Fibroblast of villous mesenchyme (primary cell): Measurements from ENCODE around the gene SCN1B. TPM values are rescaled to one million over a fixed set of nuclear protein-coding genes. Genes with fewer than 3 reads are reported as not detected.

Source experiments
- DNase-seq: peaks from one replicate; pipeline ENCODE4 v3.0.0-alpha.2; 2010; ENCODE audit warnings: low read depth
- H3K4me3 ChIP-seq: 2 replicates; pipeline ENCODE4 v1.5.1; 2011; ENCODE audit warnings: low read depth, mild to moderate bottlenecking, low read length
- CTCF ChIP-seq: IDR thresholded peaks from 2 replicates; pipeline ENCODE4 v1.5.1; 2012; ENCODE audit warnings: low read depth, mild to moderate bottlenecking, low read length; ENCODE audit not compliant: insufficient read depth
- total RNA-seq: library from RNA; depleted of rRNA; stranded (reverse); fragments of >200 nt; gene quantifications from 2 replicates; pipeline ENCODE4 v1.2.3, GENCODE V29; 2012

SCN1B gene
- total RNA-seq, 1 donor = 2.6 TPM

- no peak overlapping the region for H3K4me3 ChIP-seq
- no peak for DNase-seq
- TF ChIP-seq CTCF = no peak
Measured at GRCh38 chr19:35080613-35081170, 50.4 kb downstream of the SCN1B start.

GRCh38 chr19:35081201-35081600 lies 50.9 kb downstream of the SCN1B start:
- no peak overlapping the region for H3K4me3 ChIP-seq
- DNase-seq = no peak
- no peak for TF ChIP-seq CTCF

- DNase-seq = no peak
- H3K4me3 ChIP-seq = no peak overlapping the region
- no peak for TF ChIP-seq CTCF
Measured at GRCh38 chr19:35083691-35084508, 53.6 kb downstream of the SCN1B start.

GRCh38 chr19:35084509-35084762 lies 54.2 kb downstream of the SCN1B start:
- DNase-seq = no peak
- no peak for TF ChIP-seq CTCF
- H3K4me3 ChIP-seq = no peak overlapping the region

GRCh38 chr19:35085947-35086346 lies 55.7 kb downstream of the SCN1B start:
- TF ChIP-seq CTCF = no peak
- no peak for DNase-seq
- H3K4me3 ChIP-seq = no peak overlapping the region

GRCh38 chr19:35086455-35086854 lies 56.2 kb downstream of the SCN1B start:
- DNase-seq = no peak
- TF ChIP-seq CTCF = no peak
- H3K4me3 ChIP-seq = no peak overlapping the region

GRCh38 chr19:35087393-35087792 lies 57.1 kb downstream of the SCN1B start:
- no peak for DNase-seq
- no peak for TF ChIP-seq CTCF

More at GRCh38 chr19:35087393-35087792, 57.1 kb downstream of the SCN1B start:
- H3K4me3 ChIP-seq = no peak overlapping the region
